Smooth muscle cell (in vitro differentiated cells): ENCODE measurements around the gene PKM. TPM values are rescaled to one million over a fixed set of nuclear protein-coding genes. Genes with fewer than 3 reads are reported as not detected.

ENCODE experiments used
- DNase-seq: peaks from one replicate; lab custom pipeline; 2025; ENCODE audit not compliant: unreplicated experiment; lab: John Stamatoyannopoulos, UW
- H2AFZ ChIP-seq: fragments of 200-600 bp; sonication (generic); 2 replicates; pipeline ENCODE4 v1.6.0; 2016; ENCODE audit warnings: antibody characterized with exemption, low read depth, mild to moderate bottlenecking
- H3F3A ChIP-seq: fragments of 200-600 bp; sonication (generic); 2 replicates; pipeline ENCODE4 v1.6.0; 2017; ENCODE audit warnings: antibody characterized with exemption, low read depth
- H3K27ac ChIP-seq: fragments of 200-600 bp; sonication (generic); 2 replicates; pipeline ENCODE4 v1.5.1; 2016; ENCODE audit warnings: low read depth, mild to moderate bottlenecking
- H3K27me3 ChIP-seq: fragments of 200-600 bp; sonication (generic); 2 replicates; pipeline ENCODE4 v1.6.1; 2016; ENCODE audit warnings: low read depth, mild to moderate bottlenecking
- H3K36me3 ChIP-seq: fragments of 200-600 bp; sonication (generic); 2 replicates; pipeline ENCODE4 v1.5.1; 2016; ENCODE audit warnings: low read depth
- H3K4me1 ChIP-seq: fragments of 200-600 bp; sonication (generic); 2 replicates; pipeline ENCODE4 v1.5.1; 2016; ENCODE audit warnings: low read depth
- H3K4me2 ChIP-seq: fragments of 200-600 bp; sonication (generic); 2 replicates; pipeline ENCODE4 v1.6.0; 2016; ENCODE audit warnings: mild to moderate bottlenecking
- H3K4me3 ChIP-seq: fragments of 200-600 bp; sonication (generic); 2 replicates; pipeline ENCODE4 v1.5.1; 2016; ENCODE audit warnings: mild to moderate bottlenecking
- H3K79me2 ChIP-seq: fragments of 200-600 bp; sonication (generic); 2 replicates; pipeline ENCODE4 v1.6.0; 2016; ENCODE audit warnings: low read depth, mild to moderate bottlenecking
- H3K9ac ChIP-seq: fragments of 200-600 bp; sonication (generic); 2 replicates; pipeline ENCODE4 v1.6.0; 2016; ENCODE audit warnings: low read depth
- H3K9me3 ChIP-seq: fragments of 200-600 bp; sonication (generic); replicated peaks from 2 replicates; pipeline ENCODE4 v1.5.1; 2016; ENCODE audit warnings: low read depth
- H4K20me1 ChIP-seq: fragments of 200-600 bp; sonication (generic); 2 replicates; pipeline ENCODE4 v1.6.0; 2016; ENCODE audit warnings: low read depth
- WGBS: methylation state at CpG from one replicate; pipeline ENCODE4 v1.1.7; 2016; ENCODE audit warnings: low lambda C conversion rate; 5-methylcytosine and 5-hydroxymethylcytosine counted together
- polyA plus RNA-seq: library from polyadenylated mRNA; unstranded; fragments of >200 nt; fragmentation: Nextera tagmentation; extraction: Ambion mirVana; gene quantifications from 2 replicates; pipeline ENCODE4 v1.2.1, GENCODE V29; 2016
- total RNA-seq: library from RNA; depleted of rRNA; stranded (reverse); fragments of >200 nt; gene quantifications from 2 replicates; pipeline ENCODE4 v1.2.3, GENCODE V29; 2014
- TF ChIP-seq, protein P1 (sequence below): fragments of 200-600 bp; sonication (generic); IDR thresholded peaks from 2 replicates; pipeline ENCODE4 v1.5.1; 2017; ENCODE audit warnings: borderline replicate concordance, mild to moderate bottlenecking, antibody characterized with exemption; ENCODE audit not compliant: insufficient read depth, poor library complexity, severe bottlenecking

PKM gene
- total and polyA plus RNA-seq, 2 experiments from 2014 or later = 1,125 to 1,598 TPM

- Histone ChIP-seq H3K79me2 (peaks cover 51% of the 10 kb centered on the region), H4K20me1 (peaks cover 61% of the 10 kb centered on the region), H3K4me1 (peaks cover 62% of the 10 kb centered on the region), H3K9ac (peak overlapping the region; percentile 69), H3F3A (peaks cover 44% of the 10 kb centered on the region), H3K27me3 (no peaks in the 10 kb centered on the region), H3K36me3 (no peaks in the 10 kb centered on the region), H2AFZ (no peak overlapping the region), H3K9me3 (no peaks in the 10 kb centered on the region), H3K4me2 (peak overlapping the region; percentile 82), H3K27ac (peak overlapping the region; percentile 95), H3K4me3 (peak overlapping the region; percentile 42)
- DNase-seq = no peak
- WGBS = 51% methylated on average over 4 of the region's 4 CpGs
- TF ChIP-seq, protein P1, sequence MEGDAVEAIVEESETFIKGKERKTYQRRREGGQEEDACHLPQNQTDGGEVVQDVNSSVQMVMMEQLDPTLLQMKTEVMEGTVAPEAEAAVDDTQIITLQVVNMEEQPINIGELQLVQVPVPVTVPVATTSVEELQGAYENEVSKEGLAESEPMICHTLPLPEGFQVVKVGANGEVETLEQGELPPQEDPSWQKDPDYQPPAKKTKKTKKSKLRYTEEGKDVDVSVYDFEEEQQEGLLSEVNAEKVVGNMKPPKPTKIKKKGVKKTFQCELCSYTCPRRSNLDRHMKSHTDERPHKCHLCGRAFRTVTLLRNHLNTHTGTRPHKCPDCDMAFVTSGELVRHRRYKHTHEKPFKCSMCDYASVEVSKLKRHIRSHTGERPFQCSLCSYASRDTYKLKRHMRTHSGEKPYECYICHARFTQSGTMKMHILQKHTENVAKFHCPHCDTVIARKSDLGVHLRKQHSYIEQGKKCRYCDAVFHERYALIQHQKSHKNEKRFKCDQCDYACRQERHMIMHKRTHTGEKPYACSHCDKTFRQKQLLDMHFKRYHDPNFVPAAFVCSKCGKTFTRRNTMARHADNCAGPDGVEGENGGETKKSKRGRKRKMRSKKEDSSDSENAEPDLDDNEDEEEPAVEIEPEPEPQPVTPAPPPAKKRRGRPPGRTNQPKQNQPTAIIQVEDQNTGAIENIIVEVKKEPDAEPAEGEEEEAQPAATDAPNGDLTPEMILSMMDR = no peak
Observed at GRCh38 chr15:72227720-72228119, 3.3 kb downstream of the PKM start.

DNA sequence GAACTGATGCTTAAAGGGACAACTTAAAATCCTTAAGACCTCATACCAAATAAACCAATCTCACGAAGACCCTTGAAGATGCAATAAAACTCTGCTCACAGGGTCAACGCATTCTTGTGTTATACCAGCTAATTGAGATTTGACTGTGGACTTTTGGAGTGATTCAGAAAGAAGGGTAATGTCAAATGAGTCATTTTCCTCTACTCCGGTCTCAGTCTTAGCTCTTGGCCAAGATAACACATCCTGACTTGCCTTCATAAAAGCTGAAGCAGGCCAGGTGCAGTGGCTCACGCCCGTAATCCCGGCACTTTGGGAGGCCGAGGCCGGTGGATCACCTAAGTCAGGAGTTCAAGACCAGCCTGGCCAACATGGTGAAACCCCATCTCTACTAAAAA, 3.8 kb downstream of the PKM start:
- peak overlapping the region; percentile 42 for H3K4me3 ChIP-seq
- 2% methylated on average over 8 of the region's 8 CpGs for WGBS

GRCh38 chr15:72223278-72223677, 7.7 kb downstream of the PKM start:
- Histone ChIP-seq H3K27ac (peak overlapping the region; percentile 51), H3K4me1 (peaks cover 48% of the 10 kb centered on the region), H3K79me2 (peaks cover 84% of the 10 kb centered on the region), H3K9ac (no peak overlapping the region), H4K20me1 (peaks cover 99% of the 10 kb centered on the region), H3K4me2 (peak overlapping the region; percentile 48), H3K4me3 (no peak overlapping the region), H2AFZ (no peak overlapping the region), H3K36me3 (no peaks in the 10 kb centered on the region), H3K9me3 (no peaks in the 10 kb centered on the region), H3F3A (peaks cover 22% of the 10 kb centered on the region), H3K27me3 (no peaks in the 10 kb centered on the region)
- TF ChIP-seq, protein P1 = no peak
- DNase-seq = no peak
- WGBS = 96% methylated on average over 10 of the region's 10 CpGs

More for the DNA sequence above, 3.8 kb downstream of the PKM start:
- Histone ChIP-seq H3K9me3 (no peaks in the 10 kb centered on the region), H2AFZ (no peak overlapping the region), H3F3A (peaks cover 43% of the 10 kb centered on the region), H3K79me2 (peaks cover 56% of the 10 kb centered on the region), H3K36me3 (no peaks in the 10 kb centered on the region), H3K27ac (peak overlapping the region; percentile 95), H3K27me3 (no peaks in the 10 kb centered on the region), H3K9ac (peak overlapping the region; percentile 76), H4K20me1 (peaks cover 67% of the 10 kb centered on the region), H3K4me2 (peak overlapping the region; percentile 82), H3K4me1 (peaks cover 60% of the 10 kb centered on the region)
- DNase-seq = no peak
- TF ChIP-seq, protein P1 = no peak

DNA sequence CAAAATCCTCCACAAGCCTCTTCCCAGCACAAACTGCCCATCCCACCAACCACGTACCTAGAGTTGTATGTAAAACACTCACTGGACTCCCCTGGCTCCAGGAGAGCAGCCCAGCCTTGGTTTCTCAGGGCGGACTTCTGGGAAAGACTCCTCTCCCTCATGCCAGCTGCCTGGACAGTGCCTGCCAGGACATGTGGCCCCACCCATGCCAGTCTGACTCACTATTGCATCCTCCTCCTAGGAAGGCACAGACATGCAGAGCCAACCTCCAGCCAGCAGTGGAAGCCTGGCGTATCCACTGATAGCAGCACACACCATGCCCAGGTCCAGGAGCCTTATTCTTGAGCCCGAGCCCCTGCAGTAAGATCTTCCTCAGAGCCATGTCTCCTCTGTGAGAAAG, 8.6 kb downstream of the PKM start:
- peaks cover 16% of the 10 kb centered on the region for H3F3A ChIP-seq
- H2AFZ ChIP-seq = no peak overlapping the region
- TF ChIP-seq, protein P1 = no peak
- peak overlapping the region; percentile 48 for H3K4me2 ChIP-seq
- no peaks in the 10 kb centered on the region for H3K27me3 ChIP-seq
- H3K4me1 ChIP-seq = peaks cover 42% of the 10 kb centered on the region
- H3K79me2 ChIP-seq = peaks cover 88% of the 10 kb centered on the region
- peak overlapping the region; percentile 51 for H3K27ac ChIP-seq
- H3K4me3 ChIP-seq = no peak overlapping the region
- 87% methylated on average over 4 of the region's 4 CpGs for WGBS
- H4K20me1 ChIP-seq = peaks cover 99% of the 10 kb centered on the region
- peaks cover 5% of the 10 kb centered on the region for H3K36me3 ChIP-seq
- no peak overlapping the region for H3K9ac ChIP-seq
- no peak for DNase-seq
- H3K9me3 ChIP-seq = no peaks in the 10 kb centered on the region
